ENCODE measurements around the gene PTPRN2.

DNA sequence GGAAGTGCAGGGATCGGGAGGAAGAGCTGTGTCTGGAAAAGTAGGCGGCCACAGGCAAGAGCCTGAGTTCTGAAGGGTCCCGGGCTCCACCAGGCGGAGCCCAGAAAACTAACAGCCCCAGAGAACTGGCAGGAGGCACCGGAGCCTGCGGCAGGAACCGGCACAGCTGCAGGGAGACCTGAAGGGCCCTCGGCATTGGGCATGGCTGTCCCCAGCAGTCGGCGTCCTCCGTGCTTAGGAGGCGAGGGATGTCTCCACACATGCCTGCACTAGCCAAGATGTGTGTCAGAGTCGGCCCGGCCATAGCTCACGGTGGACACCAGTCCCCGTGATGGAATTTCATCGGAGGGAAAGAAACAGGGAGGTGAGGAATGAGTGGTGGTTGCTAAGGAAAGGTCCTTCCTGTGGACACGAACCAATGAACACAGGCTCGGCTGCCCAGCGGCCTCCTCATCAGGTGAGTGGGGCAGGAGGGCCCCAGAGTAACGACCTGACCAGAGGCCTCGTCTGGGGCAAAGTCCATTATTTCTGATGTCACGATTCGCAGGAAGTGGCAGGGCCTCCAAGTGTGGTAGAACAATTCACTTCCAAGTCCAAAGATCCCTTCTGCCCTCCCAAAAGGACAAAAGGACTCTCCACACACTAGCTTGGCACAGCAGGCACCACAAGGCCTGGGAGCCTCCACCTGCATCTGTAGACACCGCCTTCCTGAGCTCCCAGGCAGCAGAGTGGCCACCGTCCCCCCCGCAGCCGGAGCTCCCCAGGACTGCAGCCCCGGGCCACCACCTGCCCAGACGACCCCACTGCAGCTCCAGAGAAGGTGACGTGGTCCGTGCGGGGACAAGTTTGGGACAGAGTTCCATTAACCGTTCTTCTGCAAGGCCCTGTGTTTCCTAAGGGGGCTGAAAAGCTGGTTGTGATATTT lies 444.2 kb downstream of the PTPRN2 start:
- TF ChIP-seq, protein P1, sequence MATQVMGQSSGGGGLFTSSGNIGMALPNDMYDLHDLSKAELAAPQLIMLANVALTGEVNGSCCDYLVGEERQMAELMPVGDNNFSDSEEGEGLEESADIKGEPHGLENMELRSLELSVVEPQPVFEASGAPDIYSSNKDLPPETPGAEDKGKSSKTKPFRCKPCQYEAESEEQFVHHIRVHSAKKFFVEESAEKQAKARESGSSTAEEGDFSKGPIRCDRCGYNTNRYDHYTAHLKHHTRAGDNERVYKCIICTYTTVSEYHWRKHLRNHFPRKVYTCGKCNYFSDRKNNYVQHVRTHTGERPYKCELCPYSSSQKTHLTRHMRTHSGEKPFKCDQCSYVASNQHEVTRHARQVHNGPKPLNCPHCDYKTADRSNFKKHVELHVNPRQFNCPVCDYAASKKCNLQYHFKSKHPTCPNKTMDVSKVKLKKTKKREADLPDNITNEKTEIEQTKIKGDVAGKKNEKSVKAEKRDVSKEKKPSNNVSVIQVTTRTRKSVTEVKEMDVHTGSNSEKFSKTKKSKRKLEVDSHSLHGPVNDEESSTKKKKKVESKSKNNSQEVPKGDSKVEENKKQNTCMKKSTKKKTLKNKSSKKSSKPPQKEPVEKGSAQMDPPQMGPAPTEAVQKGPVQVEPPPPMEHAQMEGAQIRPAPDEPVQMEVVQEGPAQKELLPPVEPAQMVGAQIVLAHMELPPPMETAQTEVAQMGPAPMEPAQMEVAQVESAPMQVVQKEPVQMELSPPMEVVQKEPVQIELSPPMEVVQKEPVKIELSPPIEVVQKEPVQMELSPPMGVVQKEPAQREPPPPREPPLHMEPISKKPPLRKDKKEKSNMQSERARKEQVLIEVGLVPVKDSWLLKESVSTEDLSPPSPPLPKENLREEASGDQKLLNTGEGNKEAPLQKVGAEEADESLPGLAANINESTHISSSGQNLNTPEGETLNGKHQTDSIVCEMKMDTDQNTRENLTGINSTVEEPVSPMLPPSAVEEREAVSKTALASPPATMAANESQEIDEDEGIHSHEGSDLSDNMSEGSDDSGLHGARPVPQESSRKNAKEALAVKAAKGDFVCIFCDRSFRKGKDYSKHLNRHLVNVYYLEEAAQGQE (IDR thresholded peaks at IDR 0.05; ENCODE audit: low read depth), result no peak
- TF ChIP-seq, protein P2, sequence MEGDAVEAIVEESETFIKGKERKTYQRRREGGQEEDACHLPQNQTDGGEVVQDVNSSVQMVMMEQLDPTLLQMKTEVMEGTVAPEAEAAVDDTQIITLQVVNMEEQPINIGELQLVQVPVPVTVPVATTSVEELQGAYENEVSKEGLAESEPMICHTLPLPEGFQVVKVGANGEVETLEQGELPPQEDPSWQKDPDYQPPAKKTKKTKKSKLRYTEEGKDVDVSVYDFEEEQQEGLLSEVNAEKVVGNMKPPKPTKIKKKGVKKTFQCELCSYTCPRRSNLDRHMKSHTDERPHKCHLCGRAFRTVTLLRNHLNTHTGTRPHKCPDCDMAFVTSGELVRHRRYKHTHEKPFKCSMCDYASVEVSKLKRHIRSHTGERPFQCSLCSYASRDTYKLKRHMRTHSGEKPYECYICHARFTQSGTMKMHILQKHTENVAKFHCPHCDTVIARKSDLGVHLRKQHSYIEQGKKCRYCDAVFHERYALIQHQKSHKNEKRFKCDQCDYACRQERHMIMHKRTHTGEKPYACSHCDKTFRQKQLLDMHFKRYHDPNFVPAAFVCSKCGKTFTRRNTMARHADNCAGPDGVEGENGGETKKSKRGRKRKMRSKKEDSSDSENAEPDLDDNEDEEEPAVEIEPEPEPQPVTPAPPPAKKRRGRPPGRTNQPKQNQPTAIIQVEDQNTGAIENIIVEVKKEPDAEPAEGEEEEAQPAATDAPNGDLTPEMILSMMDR (IDR thresholded peaks at IDR 0.05 in 2 of 3, conservative IDR thresholded peaks at IDR 0.05 in 1 of 3; ENCODE audit: borderline replicate concordance in 1 of 3, insufficient read depth in 1 of 3, low read depth in 2 of 3, low read length in 2 of 3), result no peak
- TF ChIP-seq, protein P3, sequence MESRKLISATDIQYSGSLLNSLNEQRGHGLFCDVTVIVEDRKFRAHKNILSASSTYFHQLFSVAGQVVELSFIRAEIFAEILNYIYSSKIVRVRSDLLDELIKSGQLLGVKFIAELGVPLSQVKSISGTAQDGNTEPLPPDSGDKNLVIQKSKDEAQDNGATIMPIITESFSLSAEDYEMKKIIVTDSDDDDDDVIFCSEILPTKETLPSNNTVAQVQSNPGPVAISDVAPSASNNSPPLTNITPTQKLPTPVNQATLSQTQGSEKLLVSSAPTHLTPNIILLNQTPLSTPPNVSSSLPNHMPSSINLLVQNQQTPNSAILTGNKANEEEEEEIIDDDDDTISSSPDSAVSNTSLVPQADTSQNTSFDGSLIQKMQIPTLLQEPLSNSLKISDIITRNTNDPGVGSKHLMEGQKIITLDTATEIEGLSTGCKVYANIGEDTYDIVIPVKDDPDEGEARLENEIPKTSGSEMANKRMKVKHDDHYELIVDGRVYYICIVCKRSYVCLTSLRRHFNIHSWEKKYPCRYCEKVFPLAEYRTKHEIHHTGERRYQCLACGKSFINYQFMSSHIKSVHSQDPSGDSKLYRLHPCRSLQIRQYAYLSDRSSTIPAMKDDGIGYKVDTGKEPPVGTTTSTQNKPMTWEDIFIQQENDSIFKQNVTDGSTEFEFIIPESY (IDR thresholded peaks at IDR 0.05; ENCODE audit: extremely low read depth, insufficient replicate concordance, low read length), result no peak
